ENCODE data around the gene GBF1.

The GBF1 gene

GRCh38 chr10:102395400-102396316 lies 150.3 kb downstream of the GBF1 start, which contains the start of gene NFKB2:
NFKB2 (plus strand) TSS chr10:102395705; CDS start chr10:102395960, 255 bp downstream.
- DNase-seq (ENCODE audit: low read depth in 2 of 2) = peak; percentile 84 to 86

- no peak for DNase-seq (ENCODE audit: low read depth in 2 of 2)
Measured at GRCh38 chr10:102396317-102396650, 151.0 kb downstream of the GBF1 start.

GRCh38 chr10:102396730-102397151 lies 151.4 kb downstream of the GBF1 start:
- DNase-seq (ENCODE audit: low read depth in 2 of 2) = no peak

- no peak for DNase-seq (ENCODE audit: low read depth in 2 of 2)
Measured at GRCh38 chr10:102397222-102398171, 152.2 kb downstream of the GBF1 start.

DNA sequence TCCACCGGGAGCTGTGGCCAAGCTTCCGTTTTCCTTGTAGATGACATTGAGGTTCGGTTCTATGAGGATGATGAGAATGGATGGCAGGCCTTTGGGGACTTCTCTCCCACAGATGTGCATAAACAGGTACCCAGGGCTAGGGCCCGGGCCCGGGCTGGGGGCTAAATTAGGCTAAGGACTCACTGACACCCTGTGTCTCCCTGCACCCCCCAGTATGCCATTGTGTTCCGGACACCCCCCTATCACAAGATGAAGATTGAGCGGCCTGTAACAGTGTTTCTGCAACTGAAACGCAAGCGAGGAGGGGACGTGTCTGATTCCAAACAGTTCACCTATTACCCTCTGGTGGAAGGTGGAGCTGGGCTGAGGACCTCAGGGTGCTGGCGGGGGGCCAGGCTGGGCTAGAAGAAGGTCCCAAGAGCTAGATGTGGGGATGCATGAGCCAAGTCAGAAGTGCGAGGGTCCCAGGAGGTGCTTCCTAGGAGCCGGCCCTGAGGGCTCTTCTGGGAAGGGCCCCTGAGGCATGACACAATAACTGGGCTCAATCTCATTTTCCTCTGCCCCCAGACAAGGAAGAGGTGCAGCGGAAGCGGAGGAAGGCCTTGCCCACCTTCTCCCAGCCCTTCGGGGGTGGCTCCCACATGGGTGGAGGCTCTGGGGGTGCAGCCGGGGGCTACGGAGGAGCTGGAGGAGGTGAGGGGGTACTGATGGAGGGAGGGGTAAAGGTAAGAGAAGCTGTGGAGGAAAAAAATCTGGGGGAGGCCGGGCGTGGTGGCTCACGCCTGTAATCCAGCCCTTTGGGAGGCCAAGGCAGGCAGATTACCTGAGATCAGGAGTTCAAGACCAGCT lies 153.1 kb downstream of the GBF1 start:
- no peak for DNase-seq (ENCODE audit: low read depth in 2 of 2)

GRCh38 chr10:102399217-102400021 lies 154.1 kb downstream of the GBF1 start:
- peak; percentile 67 to 70 for DNase-seq (ENCODE audit: low read depth in 2 of 2)

- no peak for DNase-seq (ENCODE audit: low read depth in 2 of 2)
Measured at GRCh38 chr10:102400076-102400475, 154.7 kb downstream of the GBF1 start.

DNA sequence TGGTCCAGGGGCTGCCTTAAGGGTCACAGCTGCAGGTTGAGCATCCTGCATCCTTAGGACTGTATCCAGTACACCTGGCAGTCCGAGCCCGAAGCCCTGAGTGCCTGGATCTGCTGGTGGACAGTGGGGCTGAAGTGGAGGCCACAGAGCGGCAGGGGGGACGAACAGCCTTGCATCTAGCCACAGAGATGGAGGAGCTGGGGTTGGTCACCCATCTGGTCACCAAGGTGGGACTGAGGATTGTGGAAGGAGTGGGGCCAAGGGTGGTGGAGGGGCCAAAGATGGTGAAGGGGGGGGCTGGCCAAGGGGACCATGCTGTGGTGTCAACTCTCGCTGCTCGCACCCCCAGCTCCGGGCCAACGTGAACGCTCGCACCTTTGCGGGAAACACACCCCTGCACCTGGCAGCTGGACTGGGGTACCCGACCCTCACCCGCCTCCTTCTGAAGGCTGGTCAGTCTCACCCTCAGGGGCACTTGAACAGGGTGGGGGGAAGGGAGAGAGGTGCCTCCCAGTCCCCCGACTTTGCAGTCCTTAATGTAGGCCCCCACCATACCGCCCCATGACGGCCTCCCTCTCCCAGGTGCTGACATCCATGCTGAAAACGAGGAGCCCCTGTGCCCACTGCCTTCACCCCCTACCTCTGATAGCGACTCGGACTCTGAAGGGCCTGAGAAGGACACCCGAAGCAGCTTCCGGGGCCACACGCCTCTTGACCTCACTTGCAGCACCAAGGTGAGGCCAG lies 155.4 kb downstream of the GBF1 start:
- no peak for DNase-seq (ENCODE audit: low read depth in 2 of 2)

GRCh38 chr10:102401342-102401654 lies 156.0 kb downstream of the GBF1 start:
- DNase-seq (ENCODE audit: low read depth in 2 of 2) = no peak

- no peak for DNase-seq (ENCODE audit: low read depth in 2 of 2)
Measured at GRCh38 chr10:102401735-102402511, 156.6 kb downstream of the GBF1 start.

GRCh38 chr10:102402512-102402896 lies 157.2 kb downstream of the GBF1 start:
- DNase-seq (ENCODE audit: low read depth in 2 of 2) = no peak

GRCh38 chr10:102403115-102403514 lies 157.8 kb downstream of the GBF1 start:
- no peak for DNase-seq (ENCODE audit: low read depth in 2 of 2)

DNA sequence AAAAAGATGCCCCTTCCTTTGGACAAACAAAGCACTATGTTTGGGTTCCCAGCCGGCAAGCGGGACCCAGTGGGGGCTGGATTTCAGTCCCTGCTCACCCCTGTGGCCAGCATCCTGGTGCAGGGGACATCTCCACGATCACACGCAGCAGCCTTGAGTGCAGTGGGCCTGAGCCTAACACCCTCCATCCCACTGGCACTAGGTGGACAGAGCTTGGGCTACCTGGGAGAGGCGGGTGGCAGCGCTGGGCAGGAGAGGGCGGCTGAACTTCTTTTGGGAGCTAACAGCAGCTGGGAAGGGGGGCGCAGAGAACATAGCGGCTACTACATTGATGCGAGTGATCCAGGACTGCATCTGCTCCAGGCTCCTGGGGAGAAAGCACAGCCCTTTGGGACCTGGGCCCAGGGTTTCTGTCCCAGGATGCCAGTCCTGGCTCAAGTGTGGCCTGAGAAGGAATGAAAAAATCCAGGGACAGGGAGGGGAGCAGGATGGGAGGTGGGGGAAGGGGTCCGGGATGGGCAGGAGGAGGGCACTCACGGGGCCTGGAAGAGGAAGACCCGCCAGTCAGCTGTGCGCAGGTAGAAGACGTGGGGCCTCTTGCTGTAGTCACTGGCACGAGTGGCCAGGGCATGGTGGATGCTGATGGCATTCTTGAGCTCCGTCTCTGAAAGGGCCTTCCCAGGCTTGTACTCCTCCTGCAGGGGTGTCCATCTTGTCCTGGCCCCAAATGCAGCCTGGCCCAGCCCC lies 159.2 kb downstream of the GBF1 start:
- DNase-seq (ENCODE audit: low read depth in 2 of 2) = no peak

DNA sequence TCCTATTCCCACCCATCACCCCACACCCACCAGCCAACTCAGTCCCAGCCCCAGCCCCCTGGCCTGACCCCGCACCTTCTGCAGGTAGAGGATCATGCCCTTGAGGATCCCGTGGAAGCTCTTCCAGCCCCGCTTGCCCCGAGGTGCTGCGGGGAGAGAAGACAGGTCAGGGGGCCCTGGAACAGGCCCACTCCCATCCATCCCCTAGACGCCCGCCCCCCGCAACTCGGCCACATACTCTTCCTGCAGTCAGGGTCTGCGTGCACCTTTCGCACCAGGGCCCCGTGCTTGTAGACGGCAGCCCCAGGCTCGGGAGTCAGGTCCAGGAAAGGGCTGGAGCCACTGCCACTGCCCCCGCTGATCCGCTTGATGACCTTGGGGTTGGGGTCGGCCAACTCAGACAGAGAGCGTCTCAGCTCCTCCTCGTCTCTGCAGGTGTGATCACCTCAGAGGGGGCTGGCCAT lies 159.8 kb downstream of the GBF1 start:
- DNase-seq (ENCODE audit: low read depth in 2 of 2) = no peak

DNA sequence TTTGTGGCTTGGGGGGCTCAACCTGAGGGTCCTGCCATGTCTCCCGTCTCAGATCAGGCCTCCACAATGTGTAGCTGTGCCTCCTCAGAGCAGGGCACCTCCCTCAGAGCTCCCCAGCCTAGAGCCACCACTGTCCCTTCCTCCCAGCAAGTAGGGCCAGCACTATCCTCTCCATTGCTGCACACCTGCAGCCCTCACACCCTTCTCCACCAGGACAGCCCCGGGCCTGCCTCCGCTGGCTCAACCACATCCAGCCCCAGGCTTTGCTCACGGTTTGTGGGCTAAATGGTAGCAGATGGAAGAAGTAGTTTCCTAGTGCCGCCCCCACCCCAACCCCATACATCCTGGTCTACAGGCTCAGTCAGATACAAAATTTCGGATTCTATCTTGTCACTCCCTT lies 160.3 kb downstream of the GBF1 start:
- DNase-seq (ENCODE audit: low read depth in 2 of 2) = no peak

DNA sequence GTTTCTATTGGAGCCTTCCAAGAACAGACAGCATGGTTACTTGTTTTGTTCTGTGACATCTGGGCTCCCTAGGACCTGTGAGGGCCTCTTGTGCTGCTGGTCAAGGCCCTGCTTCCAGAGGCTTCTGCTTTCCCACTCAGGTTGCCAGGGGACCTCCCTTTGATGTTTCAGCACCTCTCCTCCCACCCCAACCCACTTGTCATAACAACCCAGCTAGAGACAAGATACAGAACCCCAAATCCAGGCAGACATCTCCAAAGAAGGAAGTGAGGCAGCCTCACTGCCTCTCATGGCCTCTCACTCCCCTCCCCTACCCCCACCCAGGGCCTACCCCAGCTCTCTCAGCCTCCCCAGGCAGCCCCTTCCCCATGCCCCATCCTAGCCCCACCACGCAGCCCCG lies 161.5 kb downstream of the GBF1 start:
- no peak for DNase-seq (ENCODE audit: low read depth in 2 of 2)

GRCh38 chr10:102407425-102408130 lies 162.2 kb downstream of the GBF1 start:
- no peak for DNase-seq (ENCODE audit: low read depth in 2 of 2)
